B cell (primary cell): ENCODE data around the gene POLD4. TPM values are rescaled to one million over a fixed set of nuclear protein-coding genes. Genes with fewer than 3 reads are reported as not detected.

Experiments used
- ATAC-seq: fragments of 200-7000 bp; cut with Tn5 transposase; one replicate; pipeline ENCODE4 v1.10.0; 2021; ENCODE audit warnings: low read depth, mild to moderate bottlenecking, moderate number of reproducible peaks, moderate library complexity
- CTCF ChIA-PET: fragments of 350-600 bp; sonication (Branson Sonifier 250); formaldehyde crosslinking; loops from one replicate; lab custom pipeline; 2021; ENCODE audit warnings: antibody characterized with exemption, inconsistent platforms; lab: Charles Lee
- POLR2A ChIA-PET: fragments of 350-600 bp; sonication (Branson Sonifier 250); formaldehyde crosslinking; loops from one replicate; lab custom pipeline; 2021; ENCODE audit warnings: antibody characterized with exemption; lab: Charles Lee
- DNase-seq: peaks from one replicate; pipeline ENCODE4 v3.0.0; 2013
- H2AFZ ChIP-seq: 2 replicates; pipeline ENCODE4 v1.6.1; 2012; ENCODE audit warnings: mild to moderate bottlenecking, low read depth, low read length; ENCODE audit not compliant: insufficient read depth, poor library complexity, severe bottlenecking
- H3K27ac ChIP-seq, 2 donors: 1 replicate in 1 of 2; 2 replicates in 1 of 2; pipeline ENCODE4 v1.5.1; 2012 to 2013; ENCODE audit warnings: low read length in 2 of 2, mild to moderate bottlenecking in 2 of 2, moderate library complexity in 1 of 2
- H3K27me3 ChIP-seq, 4 experiments: fragments of 200-600 bp in 1 of 4; sonication (generic) in 1 of 4; replicated peaks in 1 of 4; 1 replicate in 2 of 4; 2 replicates in 2 of 4; pipeline versions ENCODE4 v1.6.1 to v1.7.0; 2013 to 2016; ENCODE audit warnings: low read length in 3 of 4, mild to moderate bottlenecking in 2 of 4, mixed read lengths in 1 of 4, moderate library complexity in 1 of 4; ENCODE audit not compliant: insufficient read depth in 4 of 4, control insufficient read depth in 3 of 4; ENCODE audit errors: control extremely low read depth in 1 of 4
- H3K36me3 ChIP-seq, 2 experiments: replicated peaks in 1 of 2; 1 replicate in 1 of 2; 2 replicates in 1 of 2; pipeline versions ENCODE4 v1.6.1 to v1.7.1; 2013; ENCODE audit warnings: low read length in 1 of 2; ENCODE audit not compliant: insufficient read depth in 2 of 2, control insufficient read depth in 1 of 2; ENCODE audit errors: control extremely low read depth in 1 of 2, extremely low read depth in 1 of 2
- H3K4me1 ChIP-seq, 2 donors: fragments of 200-600 bp in 1 of 2; sonication (generic) in 1 of 2; 1 replicate in 1 of 2; 2 replicates in 1 of 2; pipeline versions ENCODE4 v1.5.1 to v1.6.1; 2013 to 2017; ENCODE audit warnings: low read length in 2 of 2; ENCODE audit not compliant: control insufficient read depth in 2 of 2, insufficient read depth in 2 of 2
- H3K4me2 ChIP-seq: replicated peaks from 2 replicates; pipeline ENCODE3; 2012; ENCODE audit warnings: mild to moderate bottlenecking, low read depth, low read length; ENCODE audit not compliant: poor library complexity, severe bottlenecking
- H3K4me3 ChIP-seq, 5 experiments: fragments of 200-600 bp in 1 of 5; sonication (generic) in 1 of 5; 1 replicate in 3 of 5; 2 replicates in 2 of 5; pipeline versions ENCODE4 v1.5.1 to v1.7.0; 2011 to 2016; ENCODE audit warnings: low read length in 4 of 5, mild to moderate bottlenecking in 4 of 5, low read depth in 2 of 5, control low read depth in 1 of 5, moderate library complexity in 1 of 5; ENCODE audit not compliant: insufficient read depth in 1 of 5; ENCODE audit errors: control extremely low read depth in 1 of 5, extremely low read depth in 1 of 5
- H3K79me2 ChIP-seq: fragments of 200-600 bp; sonication (generic); one replicate; pipeline ENCODE4 v1.6.0; 2016; ENCODE audit warnings: low read length; ENCODE audit not compliant: control insufficient read depth, insufficient read depth
- H3K9ac ChIP-seq: fragments of 200-600 bp; sonication (generic); 2 replicates; pipeline ENCODE4 v1.6.1; 2017; ENCODE audit warnings: mild to moderate bottlenecking, low read length, moderate library complexity
- H3K9me3 ChIP-seq, 3 donors: one replicate each; pipeline versions ENCODE4 v1.6.1 to v1.7.1; 2013; ENCODE audit warnings: low read length in 2 of 3; ENCODE audit not compliant: control insufficient read depth in 2 of 3, insufficient read depth in 1 of 3; ENCODE audit errors: control extremely low read depth in 1 of 3
- H4K20me1 ChIP-seq: 2 replicates; pipeline ENCODE4 v1.6.0; 2012; ENCODE audit warnings: mild to moderate bottlenecking, low read length; ENCODE audit not compliant: insufficient read depth, control insufficient read depth, poor library complexity, severe bottlenecking
- H3K27ac Mint-ChIP-seq: one replicate; pipeline ENCODE4 v1.8.0; 2021; ENCODE audit warnings: mixed read lengths
- H3K27me3 Mint-ChIP-seq: one replicate; pipeline ENCODE4 v1.8.0; 2021; ENCODE audit warnings: mixed read lengths
- H3K4me1 Mint-ChIP-seq: one replicate; pipeline ENCODE4 v1.8.0; 2021; ENCODE audit warnings: mixed read lengths
- H3K4me3 Mint-ChIP-seq: one replicate; pipeline ENCODE4 v1.8.0; 2021; ENCODE audit warnings: mixed read lengths
- H3K9me3 Mint-ChIP-seq: one replicate; pipeline ENCODE4 v1.8.0; 2022; ENCODE audit warnings: mixed read lengths; ENCODE audit not compliant: insufficient read depth
- CTCF ChIP-seq: fragments of 200-600 bp; IDR thresholded peaks from one replicate; pipeline ENCODE4 v1.8.0; 2022; ENCODE audit warnings: antibody characterized with exemption, mild to moderate bottlenecking
- EZH2 ChIP-seq: IDR thresholded peaks from 2 replicates; pipeline ENCODE4 v1.6.1; 2012; ENCODE audit warnings: borderline replicate concordance, low read depth, mild to moderate bottlenecking, moderate library complexity, low read length; ENCODE audit not compliant: insufficient read depth, poor library complexity, severe bottlenecking
- WGBS: methylation state at CpG from one replicate; pipeline ENCODE4 v1.1.5; 2013; ENCODE audit warnings: missing lambda C conversion rate; ENCODE audit not compliant: insufficient coverage; 5-methylcytosine and 5-hydroxymethylcytosine counted together
- intact Hi-C: fragments of 100-400 bp; cut with micrococcal nuclease; formaldehyde crosslinking; loops from one replicate; pipeline ENCODE4 v1.10.0; 2022
- polyA plus RNA-seq: library from polyadenylated mRNA; depleted of rRNA; stranded (reverse); fragments of >200 nt; gene quantifications from 2 replicates; pipeline ENCODE4 v1.2.3, GENCODE V29; 2012
- total RNA-seq, 2 donors: library from RNA; stranded (reverse); fragments of 120-200 nt in 1 of 2; gene quantifications; 1 replicate in 1 of 2; 2 replicates in 1 of 2; pipeline versions ENCODE4 v1.2.3 to v1.2.4, GENCODE V29; 2013 to 2022

Gene POLD4
- total and polyA plus RNA-seq, 2 donors (not counting 1 experiment from before 2014, with no cell fraction given), result 210 to 559 TPM

- peak overlapping the region; percentile 97 for H3K4me2 ChIP-seq
- H3K27me3 Mint-ChIP-seq, result no peaks in the 10 kb centered on the region
- H3K9me3 ChIP-seq, result no peaks in the 10 kb centered on the region
- no peak overlapping the region for H2AFZ ChIP-seq
- peak overlapping the region; percentile 94 to 96 for H3K27ac ChIP-seq
- CTCF ChIA-PET, result interaction anchor here (0.6 to 42.2 kb wide), 19 partner anchors 0 to 275 kb away, joined by 3 to 2379 read pairs (median 4); partner anchors contain the start of genes AIP, ANKRD13D, CDK2AP2 and CLCF1
- H3K4me3 ChIP-seq, result peak overlapping the region in 4 of 5 experiments; percentile 41 to 93 (median 74)
- intact Hi-C loops, result loop anchor here (1.0 to 10.0 kb wide), 2 partner anchors 115 to 450 kb away; partner anchors contain the start of gene TMEM134
- no peak for TF ChIP-seq CTCF
- TF ChIP-seq EZH2, result no peak
- POLR2A ChIA-PET, result interaction anchor here (0.6 to 9.0 kb wide), 28 partner anchors 7 to 1235 kb away, joined by 3 to 323 read pairs (median 5); partner anchors contain the start of genes AIP, ALDH3B1, ANKRD13D and CLCF1
- H3K27ac Mint-ChIP-seq, result peak overlapping the region; percentile 100
- no peaks in the 10 kb centered on the region for H3K9me3 Mint-ChIP-seq
- H3K36me3 ChIP-seq, result peaks cover 0 to 9% of the 10 kb centered on the region in 2 experiments
- peaks cover 86% of the 10 kb centered on the region for H3K4me1 Mint-ChIP-seq
- ATAC-seq, result no peak
- 52% methylated on average over 2 of the region's 8 CpGs for WGBS
- peaks cover 20% of the 10 kb centered on the region for H4K20me1 ChIP-seq
- H3K4me1 ChIP-seq, result peaks cover 72 to 81% of the 10 kb centered on the region in 2 donors
- peak; percentile 23 for DNase-seq
- H3K27me3 ChIP-seq, result no peaks in the 10 kb centered on the region
- H3K9ac ChIP-seq, result peak overlapping the region; percentile 78
- peaks cover 71% of the 10 kb centered on the region for H3K79me2 ChIP-seq
- H3K4me3 Mint-ChIP-seq, result peak overlapping the region; percentile 96
Measured at GRCh38 chr11:67354075-67355022, 1.0 kb upstream of the POLD4 start.
